ENCODE data around the gene GYPC. TPM values are rescaled to one million over a fixed set of nuclear protein-coding genes. Genes with fewer than 3 reads are reported as not detected.
A peak's percentile ranks its signal among the peaks of the same experiment; 100 is the strongest.

Gene GYPC
- total RNA-seq, 2 donors from 2014 or later, result 7.1 to 14.7 TPM

DNA sequence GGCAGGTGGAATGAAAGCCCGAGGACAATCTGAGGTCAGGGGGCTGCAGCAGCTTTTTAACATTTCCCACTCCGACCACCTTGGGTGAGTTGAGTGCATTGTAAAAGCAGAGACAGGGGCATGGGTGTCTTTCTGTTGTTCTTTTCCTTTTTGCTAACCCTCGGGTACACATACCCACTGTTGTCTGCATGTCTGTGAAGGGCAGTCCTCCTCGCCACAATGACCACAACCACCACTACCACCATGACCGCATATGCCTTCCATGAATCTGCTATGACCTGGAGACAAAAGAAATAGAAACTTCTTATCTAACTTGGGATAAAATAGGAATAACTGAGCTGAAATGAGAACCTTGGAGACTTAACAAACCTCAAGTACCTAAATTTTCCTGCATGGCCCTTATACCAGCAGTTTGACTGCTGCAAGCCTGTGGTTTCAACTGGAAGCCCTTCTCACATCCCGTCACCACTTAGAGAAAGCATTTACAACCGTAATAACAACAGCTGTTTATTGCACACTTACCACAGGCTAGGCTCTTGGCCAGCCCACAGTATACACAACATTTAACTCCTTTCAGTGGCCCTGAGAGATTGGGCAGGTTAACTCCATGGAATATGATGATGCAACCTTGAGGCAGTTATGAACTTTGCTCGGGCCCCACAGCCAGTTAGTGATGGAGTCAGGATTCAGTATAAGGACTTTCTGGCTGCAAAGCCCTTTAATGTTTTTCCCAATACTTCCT is 80.3 kb downstream of the GYPC start:
- H3K27ac ChIP-seq, result no peak overlapping the region
- H3K36me3 ChIP-seq, result no peaks in the 10 kb centered on the region
- no peaks in the 10 kb centered on the region for H3K27me3 ChIP-seq
- TF ChIP-seq, protein P1, sequence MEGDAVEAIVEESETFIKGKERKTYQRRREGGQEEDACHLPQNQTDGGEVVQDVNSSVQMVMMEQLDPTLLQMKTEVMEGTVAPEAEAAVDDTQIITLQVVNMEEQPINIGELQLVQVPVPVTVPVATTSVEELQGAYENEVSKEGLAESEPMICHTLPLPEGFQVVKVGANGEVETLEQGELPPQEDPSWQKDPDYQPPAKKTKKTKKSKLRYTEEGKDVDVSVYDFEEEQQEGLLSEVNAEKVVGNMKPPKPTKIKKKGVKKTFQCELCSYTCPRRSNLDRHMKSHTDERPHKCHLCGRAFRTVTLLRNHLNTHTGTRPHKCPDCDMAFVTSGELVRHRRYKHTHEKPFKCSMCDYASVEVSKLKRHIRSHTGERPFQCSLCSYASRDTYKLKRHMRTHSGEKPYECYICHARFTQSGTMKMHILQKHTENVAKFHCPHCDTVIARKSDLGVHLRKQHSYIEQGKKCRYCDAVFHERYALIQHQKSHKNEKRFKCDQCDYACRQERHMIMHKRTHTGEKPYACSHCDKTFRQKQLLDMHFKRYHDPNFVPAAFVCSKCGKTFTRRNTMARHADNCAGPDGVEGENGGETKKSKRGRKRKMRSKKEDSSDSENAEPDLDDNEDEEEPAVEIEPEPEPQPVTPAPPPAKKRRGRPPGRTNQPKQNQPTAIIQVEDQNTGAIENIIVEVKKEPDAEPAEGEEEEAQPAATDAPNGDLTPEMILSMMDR (IDR thresholded peaks at IDR 0.05), result no peak
- no peak overlapping the region for H3K9ac ChIP-seq (ENCODE audit: low read depth in 2 of 2, low read length in 2 of 2)
- H3K9me3 ChIP-seq, result no peaks in the 10 kb centered on the region
- intact Hi-C loops (cut with DNase I), result no loop called here
- no peak overlapping the region for H3K4me3 ChIP-seq
- DNase-seq, result peak; percentile 24
- H3K4me1 ChIP-seq, result no peaks in the 10 kb centered on the region

- TF ChIP-seq, protein P1 (IDR thresholded peaks at IDR 0.05), result no peak
- DNase-seq, result no peak
- intact Hi-C loops (cut with DNase I), result no loop called here
- Histone ChIP-seq H3K27me3 (no peaks in the 10 kb centered on the region), H3K9me3 (no peaks in the 10 kb centered on the region), H3K4me3 (no peak overlapping the region), H3K36me3 (no peaks in the 10 kb centered on the region), H3K27ac (no peak overlapping the region), H3K4me1 (no peaks in the 10 kb centered on the region), H3K9ac (ENCODE audit: low read depth in 2 of 2, low read length in 2 of 2) (no peak overlapping the region)
Observed at GRCh38 chr2:126739141-126739540, 83.2 kb downstream of the GYPC start.

GRCh38 chr2:126744640-126745039 is 88.7 kb downstream of the GYPC start:
- no peak overlapping the region for H3K27ac ChIP-seq
- H3K4me1 ChIP-seq, result no peaks in the 10 kb centered on the region
- H3K4me3 ChIP-seq, result no peak overlapping the region
- no peaks in the 10 kb centered on the region for H3K27me3 ChIP-seq
- intact Hi-C loops (cut with DNase I), result no loop called here
- H3K9ac ChIP-seq (ENCODE audit: low read depth in 2 of 2, low read length in 2 of 2), result no peak overlapping the region
- no peak for DNase-seq
- H3K36me3 ChIP-seq, result no peaks in the 10 kb centered on the region
- no peaks in the 10 kb centered on the region for H3K9me3 ChIP-seq
- TF ChIP-seq, protein P1 (IDR thresholded peaks at IDR 0.05), result no peak

Other genes with a start within 250 kb of the GYPC start
- not detected for gene TEX51, start 242.7 kb downstream of the GYPC start, total RNA-seq